GM12873 (cell line): ENCODE measurements around the gene UQCR11.

ENCODE experiments used
- CTCF ChIP-seq: IDR thresholded peaks from 2 replicates; pipeline ENCODE4 v1.5.1; 2012; ENCODE audit warnings: low read depth, mild to moderate bottlenecking, moderate library complexity, low read length, control low read depth; ENCODE audit not compliant: insufficient read depth; ENCODE audit errors: missing control alignments

Gene UQCR11

DNA sequence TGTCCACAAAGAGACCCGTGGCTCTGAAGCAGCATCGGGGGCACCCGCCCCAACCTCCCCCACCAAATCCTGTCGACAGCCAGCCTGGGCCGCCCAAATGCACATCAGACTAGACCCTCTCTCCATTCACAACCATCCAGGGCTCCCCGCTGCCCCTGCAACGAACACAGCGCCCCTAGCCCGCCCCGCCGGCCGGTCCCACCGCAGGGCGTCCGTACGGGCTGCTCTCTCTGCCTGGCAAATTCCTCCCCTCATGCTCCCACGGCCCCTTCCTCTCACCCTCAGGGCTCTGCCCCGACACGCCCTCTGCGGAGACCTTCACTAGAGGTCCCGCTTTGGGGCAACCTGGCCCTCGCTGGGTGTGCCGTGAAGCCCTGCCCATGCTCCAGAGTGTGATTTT lies 40.0 kb upstream of the UQCR11 start:
- TF ChIP-seq CTCF = no peak

- no peak for TF ChIP-seq CTCF
Observed at GRCh38 chr19:1644070-1644469, 38.8 kb upstream of the UQCR11 start.

DNA sequence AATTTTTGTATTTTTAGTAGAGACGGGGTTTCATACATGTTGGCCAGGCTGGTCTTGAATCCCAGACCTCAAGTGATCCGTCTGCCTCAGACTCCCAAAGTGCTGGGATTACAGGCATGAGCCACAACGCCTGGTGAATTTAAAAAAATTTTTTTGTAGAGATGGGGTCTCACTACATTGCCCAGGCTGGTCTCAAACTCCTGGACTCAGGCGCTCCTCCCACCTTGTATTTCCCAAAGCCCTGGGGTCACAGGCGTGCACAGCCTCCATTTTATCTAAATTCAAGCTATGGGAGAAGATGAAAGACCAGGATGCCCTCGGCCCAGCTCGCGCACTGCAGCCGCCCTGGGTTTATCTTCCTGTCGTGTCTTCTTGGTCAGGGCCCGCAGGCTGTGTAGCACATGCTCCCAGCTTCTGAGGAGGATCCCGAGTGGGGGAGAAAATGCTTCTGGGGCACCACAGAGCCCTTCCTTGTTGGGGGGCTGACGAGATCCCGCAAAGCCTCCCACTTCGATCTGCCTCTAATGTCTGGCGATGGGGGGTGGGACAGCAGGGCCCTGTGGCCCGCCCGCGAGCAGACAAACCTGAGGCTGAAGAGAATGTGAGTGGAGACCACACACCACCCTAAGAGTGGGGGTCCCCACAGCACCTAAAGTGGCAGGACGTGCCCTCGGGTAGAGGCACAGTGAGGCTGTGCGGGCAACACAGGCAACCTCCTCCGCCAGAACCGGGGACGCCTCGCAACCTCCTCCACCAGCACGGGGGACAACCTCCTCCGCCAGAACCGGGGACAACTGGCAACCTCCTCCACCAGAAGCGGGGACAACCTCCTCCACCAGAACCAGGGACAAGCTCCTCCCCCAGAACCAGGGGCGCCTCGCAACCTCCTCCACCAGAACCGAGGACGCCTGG lies 31.3 kb upstream of the UQCR11 start:
- no peak for TF ChIP-seq CTCF

DNA sequence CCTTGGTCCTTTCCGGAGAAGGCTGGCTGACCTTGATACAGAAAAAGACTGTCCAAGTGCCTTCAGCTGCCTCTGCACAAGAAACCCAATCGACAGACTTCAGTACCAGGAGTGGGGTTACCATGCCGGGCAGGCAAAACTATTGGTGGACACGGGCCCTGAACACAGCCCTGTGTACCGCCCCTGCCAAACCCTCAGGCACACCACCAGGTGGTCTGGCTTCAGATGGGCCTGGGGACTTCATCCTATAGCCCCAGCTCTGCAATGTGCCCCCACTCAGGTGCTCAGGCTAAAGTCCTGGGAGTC lies 29.6 kb upstream of the UQCR11 start:
- no peak for TF ChIP-seq CTCF

DNA sequence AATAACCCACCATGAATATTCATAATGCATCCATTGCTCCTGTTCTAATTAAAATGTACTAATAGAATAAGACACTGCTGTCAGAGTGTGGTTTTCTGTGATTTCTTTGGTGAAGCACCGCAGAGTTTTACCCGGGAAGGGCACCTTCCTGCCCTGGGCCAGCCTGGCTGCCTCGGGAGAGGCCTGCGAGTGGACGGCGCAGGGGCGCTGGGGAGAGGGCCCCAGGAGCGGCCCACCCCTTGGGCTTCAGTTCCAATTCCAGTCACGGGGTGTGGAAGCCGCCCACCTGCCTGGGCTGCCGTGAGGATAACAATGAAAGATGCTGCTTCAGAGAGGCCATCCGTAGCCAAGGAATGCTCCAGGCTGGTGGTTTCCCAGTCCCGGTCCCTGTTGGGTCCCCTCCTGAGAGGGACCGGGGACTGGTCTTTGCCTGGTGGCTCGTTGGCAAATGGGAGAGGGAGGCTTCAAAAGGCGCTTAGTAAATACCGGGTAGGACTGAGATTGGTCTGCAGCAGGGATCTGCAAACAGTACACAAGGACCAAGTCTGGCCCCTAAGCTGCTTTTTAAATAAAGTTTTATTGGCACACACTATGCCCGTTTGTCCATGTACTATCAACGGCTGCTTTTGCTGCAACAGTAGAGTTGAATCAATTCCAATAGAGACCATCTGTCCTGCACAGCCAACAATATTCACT lies 29.1 kb upstream of the UQCR11 start:
- no peak for TF ChIP-seq CTCF

GRCh38 chr19:1633269-1633826 lies 28.1 kb upstream of the UQCR11 start:
- no peak for TF ChIP-seq CTCF
